ENCODE results near the gene SMG1.

GRCh38 chr16:18801145-18801972 lies 124.8 kb downstream of the SMG1 start, which contains the start of gene ARL6IP1:
- TF ChIP-seq EP300 (IDR thresholded peaks at IDR 0.05), result no peak
- peak; percentile 90 to 95 (median 95) for TF ChIP-seq CTCF (IDR thresholded peaks at IDR 0.05)
